GM23338 (cell line): ENCODE results near the gene KLHL5.

Source experiments
- CTCF ChIP-seq, 2 experiments: fragments of 200-600 bp in 1 of 2; sonication (generic) in 1 of 2; conservative IDR thresholded peaks; 2 replicates each; pipeline versions ENCODE4 v1.5.1 to v1.6.1; 2016 to 2017; ENCODE audit warnings: antibody characterized with exemption in 2 of 2, low read depth in 2 of 2, mild to moderate bottlenecking in 2 of 2, moderate library complexity in 1 of 2
- ETS1 ChIP-seq: IDR thresholded peaks from 2 replicates; pipeline ENCODE4 v1.6.1; 2016; ENCODE audit warnings: antibody characterized with exemption
- EZH2 ChIP-seq: fragments of 200-600 bp; sonication (generic); IDR thresholded peaks from one replicate; pipeline ENCODE4 v1.8.0; 2017; ENCODE audit warnings: antibody characterized with exemption, mild to moderate bottlenecking, low read depth; ENCODE audit not compliant: unreplicated experiment
- EZH2phosphoT487 ChIP-seq: fragments of 200-600 bp; sonication (generic); IDR thresholded peaks from one replicate; pipeline ENCODE4 v1.8.1; 2018; ENCODE audit warnings: antibody characterized with exemption; ENCODE audit not compliant: unreplicated experiment
- JUNB ChIP-seq: IDR thresholded peaks from one replicate; pipeline ENCODE4 v1.6.1; 2016; ENCODE audit warnings: antibody characterized with exemption; ENCODE audit not compliant: unreplicated experiment
- POLR2AphosphoS5 ChIP-seq: IDR thresholded peaks from 2 replicates; pipeline ENCODE4 v1.6.1; 2016; ENCODE audit warnings: antibody characterized with exemption, low read depth

- TF ChIP-seq CTCF (conservative IDR thresholded peaks at IDR 0.05; ENCODE audit: low read depth in 2 of 2) (no peak), EZH2 (no peak), JUNB (no peak), POLR2AphosphoS5 (no peak), EZH2phosphoT487 (no peak), ETS1 (no peak)
These were observed 40.3 kb downstream of the KLHL5 start for GRCh38 chr4:39102297-39102696.
